NCI-H2171 treated with DMSO at 0.1 percent for 48 hours (cell line): ENCODE results near the gene PLXDC2.

Experiments used
- DNase-seq: peaks from one replicate; lab custom pipeline; 2025; lab: John Stamatoyannopoulos, UW

Gene PLXDC2

GRCh38 chr10:20048161-20048560, 231.9 kb downstream of the PLXDC2 start:
- DNase-seq, result no peak

GRCh38 chr10:20058135-20058534, 241.9 kb downstream of the PLXDC2 start:
- no peak for DNase-seq

- no peak for DNase-seq
Measured at GRCh38 chr10:20059084-20059835, 243.0 kb downstream of the PLXDC2 start.

- no peak for DNase-seq
Measured at GRCh38 chr10:20065814-20066213, 249.6 kb downstream of the PLXDC2 start.

GRCh38 chr10:20073167-20073566, 256.9 kb downstream of the PLXDC2 start:
- no peak for DNase-seq

- no peak for DNase-seq
Measured at GRCh38 chr10:20075713-20076112, 259.5 kb downstream of the PLXDC2 start.

- no peak for DNase-seq
Measured at GRCh38 chr10:20084451-20084850, 268.2 kb downstream of the PLXDC2 start.

GRCh38 chr10:20085115-20085514, 268.9 kb downstream of the PLXDC2 start:
- DNase-seq, result no peak

- DNase-seq, result no peak
Measured at GRCh38 chr10:20087353-20087752, 271.1 kb downstream of the PLXDC2 start.

- DNase-seq, result no peak
Measured at GRCh38 chr10:20088061-20088701, 271.9 kb downstream of the PLXDC2 start.

- no peak for DNase-seq
Measured at GRCh38 chr10:20089879-20090278, 273.6 kb downstream of the PLXDC2 start.

GRCh38 chr10:20090831-20091230, 274.6 kb downstream of the PLXDC2 start:
- DNase-seq, result no peak

GRCh38 chr10:20091698-20092097, 275.5 kb downstream of the PLXDC2 start:
- DNase-seq, result no peak

- no peak for DNase-seq
Measured at GRCh38 chr10:20093600-20093999, 277.4 kb downstream of the PLXDC2 start.

GRCh38 chr10:20094226-20094976, 278.2 kb downstream of the PLXDC2 start:
- DNase-seq, result no peak

- no peak for DNase-seq
Measured at GRCh38 chr10:20100171-20100570, 283.9 kb downstream of the PLXDC2 start.

- no peak for DNase-seq
Measured at GRCh38 chr10:20105236-20105635, 289.0 kb downstream of the PLXDC2 start.

- no peak for DNase-seq
Measured at GRCh38 chr10:20105931-20106330, 289.7 kb downstream of the PLXDC2 start.

- DNase-seq, result no peak
Measured at GRCh38 chr10:20108021-20108420, 291.8 kb downstream of the PLXDC2 start.

- no peak for DNase-seq
Measured at GRCh38 chr10:20109613-20110012, 293.4 kb downstream of the PLXDC2 start.

- no peak for DNase-seq
Measured at GRCh38 chr10:20110125-20111100, 294.2 kb downstream of the PLXDC2 start.

- no peak for DNase-seq
Measured at GRCh38 chr10:20114179-20114578, 297.9 kb downstream of the PLXDC2 start.
